Astrocyte (in vitro differentiated cells and primary cell): ENCODE measurements around the gene SLC8B1.

ENCODE experiments used
- CTCF ChIP-seq: IDR thresholded peaks from 2 replicates; pipeline ENCODE4 v1.5.1; 2011; ENCODE audit warnings: low read depth, mild to moderate bottlenecking, inconsistent platforms, low read length, moderate library complexity; ENCODE audit not compliant: insufficient read depth
- EZH2 ChIP-seq: IDR thresholded peaks from 2 replicates; pipeline ENCODE4 v1.6.1; 2012; ENCODE audit warnings: mild to moderate bottlenecking, low read length, inconsistent platforms; ENCODE audit not compliant: insufficient read depth

GRCh38 chr12:113361574-113362370, 26.9 kb upstream of the SLC8B1 start:
- TF ChIP-seq CTCF (no peak), EZH2 (no peak)
